ENCODE measurements around the gene CDC42EP5.

The CDC42EP5 gene

GRCh38 chr19:54415901-54416673 lies 57.0 kb downstream of the CDC42EP5 start:
- H3K27ac ChIP-seq (ENCODE audit: low read depth, low read length, severe bottlenecking) = no peak overlapping the region
- no peaks in the 10 kb centered on the region for H3K36me3 ChIP-seq (ENCODE audit: control insufficient read depth, insufficient read depth, low read length)
- peaks cover 23% of the 10 kb centered on the region for H3K4me1 ChIP-seq (ENCODE audit: control insufficient read depth, insufficient read depth, low read length, poor library complexity, severe bottlenecking)
- peak overlapping the region; percentile 45 for H3K4me3 ChIP-seq (ENCODE audit: extremely low read depth, insufficient read depth, low read length, poor library complexity, severe bottlenecking)
- H3K9me3 ChIP-seq (ENCODE audit: control insufficient read depth, low read length) = no peaks in the 10 kb centered on the region
- 11 to 19% methylated on average over 20 to 22 of the region's 28 CpGs for WGBS, 2 experiments (ENCODE audit: insufficient coverage in 2 of 2)

- H3K36me3 ChIP-seq (ENCODE audit: control insufficient read depth, insufficient read depth, low read length) = no peaks in the 10 kb centered on the region
- H3K9me3 ChIP-seq (ENCODE audit: control insufficient read depth, low read length) = no peaks in the 10 kb centered on the region
- 2% methylated on average over 16 to 32 of the region's 68 CpGs for WGBS, 2 experiments (ENCODE audit: insufficient coverage in 2 of 2)
- no peak within 1 kb of the TSS for H3K27ac ChIP-seq (ENCODE audit: low read depth, low read length, severe bottlenecking)
- H3K4me3 ChIP-seq (ENCODE audit: extremely low read depth, insufficient read depth, low read length, poor library complexity, severe bottlenecking) = peak within 1 kb of the TSS; percentile 45
- peaks cover 23% of the 10 kb centered on the region for H3K4me1 ChIP-seq (ENCODE audit: control insufficient read depth, insufficient read depth, low read length, poor library complexity, severe bottlenecking)
These were observed 57.7 kb downstream of the CDC42EP5 start, which contains the start of gene TTYH1 for GRCh38 chr19:54415208-54415900. TTYH1 (plus strand) TSS chr19:54415464; CDS start chr19:54415553, 89 bp downstream.

Data from mesodermal cell (in vitro differentiated cells).